Aorta (tissue), 5 donors: ENCODE data around the gene TSPAN14. TPM values are rescaled to one million over a fixed set of nuclear protein-coding genes. Genes with fewer than 3 reads are reported as not detected.

Experiments used
- ATAC-seq: fragments of 200-7000 bp; cut with Tn5 transposase; one replicate; pipeline ENCODE4 v1.9.1; 2022; ENCODE audit warnings: moderate library complexity; ENCODE audit not compliant: low FRiP score
- DNase-seq, 2 donors: peaks; one replicate each; pipeline ENCODE4 v3.0.0-alpha.2; 2020
- H3K27ac ChIP-seq, 2 donors: one replicate each; pipeline ENCODE4 v1.5.1; 2013; ENCODE audit warnings: low read length in 2 of 2, mild to moderate bottlenecking in 2 of 2, moderate library complexity in 2 of 2, control low read depth in 1 of 2, inconsistent platforms in 1 of 2, low read depth in 1 of 2
- H3K27me3 ChIP-seq, 2 donors: one replicate each; pipeline ENCODE4 v1.6.1; 2013; ENCODE audit warnings: control low read depth in 1 of 2, low read length in 1 of 2, mild to moderate bottlenecking in 1 of 2, moderate library complexity in 1 of 2; ENCODE audit not compliant: insufficient read depth in 2 of 2, control insufficient read depth in 1 of 2
- H3K36me3 ChIP-seq, 2 donors: one replicate each; pipeline ENCODE4 v1.6.1; 2013; ENCODE audit warnings: control low read depth in 1 of 2, low read length in 1 of 2, mild to moderate bottlenecking in 1 of 2; ENCODE audit not compliant: insufficient read depth in 2 of 2, control insufficient read depth in 1 of 2
- H3K4me1 ChIP-seq, 2 donors: one replicate each; pipeline ENCODE4 v1.6.1; 2013; ENCODE audit warnings: low read length in 2 of 2, control low read depth in 1 of 2, mild to moderate bottlenecking in 1 of 2, moderate library complexity in 1 of 2; ENCODE audit not compliant: insufficient read depth in 2 of 2, control insufficient read depth in 1 of 2
- H3K4me3 ChIP-seq, 2 donors: one replicate each; pipeline ENCODE4 v1.5.1; 2013; ENCODE audit warnings: low read length in 2 of 2, control low read depth in 1 of 2, mild to moderate bottlenecking in 1 of 2
- H3K9me3 ChIP-seq: one replicate; pipeline ENCODE4 v1.6.1; 2013; ENCODE audit warnings: mild to moderate bottlenecking, low read length; ENCODE audit not compliant: control insufficient read depth
- WGBS, 2 donors: extraction: QIAGEN DNeasy Blood & Tissue Kit; methylation state at CpG; one replicate each; pipeline ENCODE4 v1.1.7; 2013; 5-methylcytosine and 5-hydroxymethylcytosine counted together
- intact Hi-C, 2 donors: fragments of 100-400 bp; cut with DNase I; formaldehyde crosslinking; loops; one replicate each; pipeline versions ENCODE4 v1.14.2 to v1.15.0; 2022
- polyA plus RNA-seq, 2 donors: library from polyadenylated mRNA; stranded (reverse); fragments of 200-250 nt; gene quantifications; one replicate each; pipeline ENCODE4 v1.2.3, GENCODE V29; 2013
- total RNA-seq, 2 donors: library from RNA; stranded (reverse); fragmentation: NEBNext Ultra II Directional; extraction: Animal tissue kit (Norgen Biotek cat#: 25700); gene quantifications; one replicate each; pipeline ENCODE4 v1.2.1, GENCODE V29; 2021
- donor health status: healthy with polysubstance abuse.
- donor health status: Bipolar disorder and iron deficiency.
- donor health status: DM: no; HTN: no; CAD: no.
- donor health status: DM: no; HTN: no; CAD: no.
- donor health status: DM: yes; HTN: yes; CAD: no.

The TSPAN14 gene
- total and polyA plus RNA-seq, 4 donors = 12.3 to 61.5 (median 36.7) TPM

DNA sequence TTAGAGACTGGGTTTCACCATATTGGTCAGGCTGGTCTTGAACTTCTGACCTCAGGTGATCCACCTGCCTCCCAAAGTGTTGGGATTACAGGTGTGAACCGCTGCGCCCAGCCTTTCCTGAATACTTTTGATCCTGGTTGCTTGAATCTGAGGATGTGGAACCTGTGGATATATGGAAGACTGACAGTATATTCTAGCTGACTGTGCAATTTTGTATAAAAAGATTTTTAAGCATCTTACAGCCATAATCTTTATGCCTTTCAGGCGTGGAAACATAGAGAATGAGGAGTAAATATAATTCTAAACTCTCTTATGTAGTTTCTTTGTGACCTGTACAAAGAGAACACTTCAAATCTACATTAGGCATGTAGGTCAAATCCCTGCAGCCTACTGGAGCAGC is 16.2 kb downstream of the TSPAN14 start:
- intact Hi-C loops = no loop called here
- Histone ChIP-seq H3K36me3 (no peaks in the 10 kb centered on the region), H3K27ac (no peak overlapping the region), H3K27me3 (no peaks in the 10 kb centered on the region), H3K4me3 (no peak overlapping the region), H3K4me1 (no peaks in the 10 kb centered on the region), H3K9me3 (no peaks in the 10 kb centered on the region)
- DNase-seq (no peak), ATAC-seq (no peak)
- 97 to 98% methylated on average over 3 of the region's 3 CpGs for WGBS, 2 donors

GRCh38 chr10:80471001-80471400 is 16.9 kb downstream of the TSPAN14 start:
- no peaks in the 10 kb centered on the region for H3K9me3 ChIP-seq
- H3K36me3 ChIP-seq = no peaks in the 10 kb centered on the region
- DNase-seq (no peak), ATAC-seq (no peak)
- intact Hi-C loops = no loop called here
- no peak overlapping the region for H3K4me3 ChIP-seq
- no peaks in the 10 kb centered on the region for H3K4me1 ChIP-seq
- no peak overlapping the region for H3K27ac ChIP-seq
- WGBS, 2 donors = 87 to 94% methylated on average over 3 of the region's 3 CpGs
- H3K27me3 ChIP-seq = no peaks in the 10 kb centered on the region

DNA sequence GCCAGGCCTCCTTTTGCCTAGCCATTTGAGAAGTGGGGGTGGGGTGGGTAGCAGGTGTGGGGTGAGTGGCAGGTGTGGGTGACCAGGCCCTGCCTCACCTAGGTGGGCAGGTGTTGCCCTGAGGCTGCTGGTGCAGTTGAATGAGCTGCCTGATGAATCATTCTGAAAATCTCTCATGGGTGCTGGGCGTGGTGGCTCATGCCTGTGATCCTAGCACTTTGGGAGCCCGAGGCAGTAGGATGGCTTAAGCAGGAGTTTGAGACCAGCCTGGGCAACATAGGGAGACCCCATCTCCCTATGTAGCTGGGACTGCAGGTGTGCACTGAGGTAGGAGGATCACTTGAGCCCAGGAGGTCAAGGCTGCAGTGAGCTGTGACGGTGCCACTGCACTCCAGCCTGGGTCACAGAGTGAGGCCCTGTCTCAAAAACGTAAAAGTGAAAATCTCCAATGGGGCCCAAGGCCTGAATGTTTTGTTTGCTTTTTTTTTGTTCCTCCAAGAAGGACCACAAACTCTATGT is 17.7 kb downstream of the TSPAN14 start:
- Histone ChIP-seq H3K36me3 (no peaks in the 10 kb centered on the region), H3K4me3 (no peak overlapping the region), H3K27me3 (no peaks in the 10 kb centered on the region), H3K27ac (no peak overlapping the region), H3K4me1 (no peaks in the 10 kb centered on the region), H3K9me3 (no peaks in the 10 kb centered on the region)
- intact Hi-C loops = no loop called here
- ATAC-seq (no peak), DNase-seq (no peak)
- WGBS, 2 donors = 80 to 86% methylated on average over 4 of the region's 4 CpGs

DNA sequence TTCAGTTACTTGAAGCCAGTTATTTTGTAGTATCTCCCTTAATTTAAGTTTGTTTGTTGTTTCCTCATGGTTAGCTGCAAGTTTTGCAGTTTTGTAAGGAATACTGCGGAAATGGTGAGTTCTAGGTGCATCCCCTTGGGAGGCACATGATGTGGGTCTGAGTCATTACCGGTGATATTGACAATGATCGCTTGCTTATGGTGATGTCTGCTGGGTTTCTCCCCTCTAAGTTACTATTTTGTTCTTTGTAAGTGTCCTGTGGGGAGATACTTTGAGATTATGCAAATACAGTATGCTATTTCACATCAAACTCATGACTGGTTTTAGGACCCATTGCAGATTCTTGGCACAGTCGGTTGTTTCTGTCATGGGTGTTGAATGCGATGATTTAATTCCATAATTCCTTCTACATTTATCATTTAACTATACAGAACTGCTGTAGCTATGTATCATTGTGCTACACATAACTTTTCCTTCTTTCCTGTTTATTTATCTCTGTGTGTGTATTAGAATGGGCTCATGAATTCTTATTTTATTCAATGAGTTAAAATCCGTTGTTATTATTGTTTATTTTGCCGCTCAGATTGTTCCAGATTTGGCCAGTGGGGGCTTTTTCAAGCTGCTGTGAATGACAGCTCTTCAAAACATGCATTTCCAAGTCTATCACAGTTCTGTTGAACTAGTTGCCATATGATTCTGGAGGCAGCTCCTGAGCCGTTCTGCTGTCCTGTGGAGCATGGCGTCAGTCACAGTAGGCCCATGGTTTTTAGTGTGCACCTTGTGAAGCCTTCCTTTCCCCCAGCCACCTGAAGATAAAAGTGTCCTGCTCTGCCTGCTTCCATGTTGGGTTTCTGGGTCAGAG is 18.4 kb downstream of the TSPAN14 start:
- no peaks in the 10 kb centered on the region for H3K36me3 ChIP-seq
- DNase-seq (no peak), ATAC-seq (no peak)
- 63 to 69% methylated on average over 9 of the region's 9 CpGs for WGBS, 2 donors
- H3K27me3 ChIP-seq = no peaks in the 10 kb centered on the region
- intact Hi-C loops = no loop called here
- H3K4me1 ChIP-seq = no peaks in the 10 kb centered on the region
- H3K4me3 ChIP-seq = no peak overlapping the region
- no peaks in the 10 kb centered on the region for H3K9me3 ChIP-seq
- no peak overlapping the region for H3K27ac ChIP-seq

DNA sequence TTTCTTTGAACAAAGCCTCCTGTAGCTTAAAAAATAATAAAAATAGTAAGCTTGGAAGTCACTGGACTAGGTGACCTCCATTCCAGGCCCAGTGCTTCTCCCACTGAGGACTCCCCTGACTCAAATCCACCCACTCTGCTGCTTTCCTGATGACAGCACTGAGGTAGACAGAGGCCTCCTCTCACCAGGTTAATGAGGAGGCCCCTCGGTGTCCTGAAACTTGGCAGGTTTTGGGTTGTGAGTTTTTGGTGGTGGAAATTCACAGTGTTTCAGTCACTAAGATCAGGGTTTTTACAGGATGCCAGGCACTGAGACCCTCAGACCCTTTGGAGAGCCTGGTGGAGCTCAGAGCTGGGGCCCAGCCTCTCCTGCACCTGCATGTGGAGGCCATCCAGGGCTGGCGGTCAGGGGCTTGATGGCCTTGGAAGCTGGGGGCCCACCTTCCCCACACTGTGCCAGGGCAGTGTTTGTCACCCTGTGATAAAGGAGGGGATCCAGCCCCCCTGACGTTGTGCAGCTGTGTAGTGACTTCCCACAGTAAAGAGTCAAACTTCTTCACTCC is 19.1 kb downstream of the TSPAN14 start:
- no peaks in the 10 kb centered on the region for H3K4me1 ChIP-seq
- no peaks in the 10 kb centered on the region for H3K36me3 ChIP-seq
- no peak overlapping the region for H3K4me3 ChIP-seq
- H3K27ac ChIP-seq = no peak overlapping the region
- no peak for DNase-seq
- WGBS, 2 donors = 82 to 84% methylated on average over 3 of the region's 3 CpGs
- no peaks in the 10 kb centered on the region for H3K9me3 ChIP-seq
- intact Hi-C loops = no loop called here
- no peak for ATAC-seq
- H3K27me3 ChIP-seq = no peaks in the 10 kb centered on the region

- Histone ChIP-seq H3K4me3 (no peak overlapping the region), H3K27me3 (no peaks in the 10 kb centered on the region), H3K27ac (no peak overlapping the region), H3K4me1 (no peaks in the 10 kb centered on the region), H3K9me3 (no peaks in the 10 kb centered on the region), H3K36me3 (no peaks in the 10 kb centered on the region)
- ATAC-seq (peak; percentile 21), DNase-seq (no peak)
- WGBS, 2 donors = 95 to 98% methylated on average over 8 of the region's 8 CpGs
- intact Hi-C loops = no loop called here
Observed at GRCh38 chr10:80473692-80474596, 19.8 kb downstream of the TSPAN14 start.

- Histone ChIP-seq H3K27me3 (no peaks in the 10 kb centered on the region), H3K27ac (no peak overlapping the region), H3K36me3 (no peaks in the 10 kb centered on the region), H3K4me3 (no peak overlapping the region), H3K4me1 (no peaks in the 10 kb centered on the region), H3K9me3 (no peaks in the 10 kb centered on the region)
- intact Hi-C loops = no loop called here
- DNase-seq (no peak), ATAC-seq (no peak)
- WGBS, 2 donors = 94 to 95% methylated on average over 2 of the region's 2 CpGs
Observed at GRCh38 chr10:80474597-80474910, 20.4 kb downstream of the TSPAN14 start.

DNA sequence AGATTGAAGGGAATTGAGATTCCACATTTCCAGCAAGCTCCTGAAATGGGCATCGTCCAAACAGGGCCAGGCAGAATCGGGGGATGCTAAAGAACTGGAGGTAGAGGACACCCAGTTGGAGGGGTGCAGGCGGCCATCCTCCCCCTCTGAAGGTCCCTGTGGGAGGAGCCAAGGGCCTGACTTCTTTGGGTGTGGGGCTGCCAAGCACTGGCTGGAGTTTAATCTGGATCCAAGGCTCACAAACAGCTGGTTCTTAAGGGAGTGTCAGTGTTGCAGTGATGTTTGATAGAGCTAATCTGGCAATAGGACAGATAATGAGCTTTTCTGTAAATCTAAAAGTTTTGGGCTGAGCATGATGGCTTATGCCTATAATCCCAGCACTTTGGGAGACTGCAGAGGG is 20.8 kb downstream of the TSPAN14 start:
- no peak overlapping the region for H3K27ac ChIP-seq
- no peaks in the 10 kb centered on the region for H3K4me1 ChIP-seq
- intact Hi-C loops = no loop called here
- ATAC-seq (no peak), DNase-seq (no peak)
- H3K4me3 ChIP-seq = no peak overlapping the region
- 94% methylated on average over 3 of the region's 3 CpGs for WGBS, 2 donors
- H3K36me3 ChIP-seq = no peaks in the 10 kb centered on the region
- no peaks in the 10 kb centered on the region for H3K27me3 ChIP-seq
- no peaks in the 10 kb centered on the region for H3K9me3 ChIP-seq
